SK-N-SH treated with all-trans-retinoic acid at 6 μM for 48 hours (cell line): ENCODE measurements around the gene AGAP2.

Experiments
- ATAC-seq: fragments of 200-7000 bp; cut with Tn5 transposase; 3 replicates; pipeline ENCODE4 v1.9.1; 2020; ENCODE audit warnings: mild to moderate bottlenecking, moderate library complexity
- ARNTL ChIP-seq: fragments of 450-650 bp; formaldehyde crosslinking; IDR thresholded peaks from 2 replicates; pipeline ENCODE4 v1.5.0; 2020; ENCODE audit warnings: low read depth, mild to moderate bottlenecking, moderate library complexity, borderline replicate concordance
- BACH2 ChIP-seq: fragments of 250-450 bp; sonication (Bioruptor Pico); IDR thresholded peaks from 2 replicates; pipeline ENCODE4 v1.9.0; 2021; ENCODE audit warnings: mild to moderate bottlenecking, borderline replicate concordance
- CSDC2 ChIP-seq: fragments of 250-450 bp; sonication (Bioruptor Pico); IDR thresholded peaks from 2 replicates; pipeline ENCODE4 v1.5.0; 2020; ENCODE audit warnings: mild to moderate bottlenecking, moderate library complexity
- ESRRG ChIP-seq: fragments of 250-450 bp; sonication (Bioruptor Pico); IDR thresholded peaks from 2 replicates; pipeline ENCODE4 v1.6.1; 2021; ENCODE audit warnings: mild to moderate bottlenecking
- GLIS3 ChIP-seq: fragments of 250-450 bp; sonication (Bioruptor Pico); IDR thresholded peaks from 2 replicates; pipeline ENCODE4 v1.5.0; 2020; ENCODE audit warnings: mild to moderate bottlenecking, moderate library complexity
- ISL1 ChIP-seq: fragments of 250-450 bp; sonication (Bioruptor Pico); IDR thresholded peaks from 2 replicates; pipeline ENCODE4 v2.1.2; 2022; ENCODE audit warnings: mild to moderate bottlenecking, moderate library complexity
- OSR1 ChIP-seq: fragments of 250-450 bp; sonication (Bioruptor Pico); IDR thresholded peaks from 2 replicates; pipeline ENCODE4 v1.8.0; 2022; ENCODE audit warnings: moderate library complexity, mild to moderate bottlenecking, inconsistent platforms
- PPARA ChIP-seq: fragments of 250-450 bp; sonication (Bioruptor Pico); IDR thresholded peaks from 2 replicates; pipeline ENCODE4 v1.5.0; 2020; ENCODE audit warnings: mild to moderate bottlenecking, borderline replicate concordance
- RARB ChIP-seq: fragments of 250-450 bp; sonication (Bioruptor Pico); IDR thresholded peaks from 2 replicates; pipeline ENCODE4 v1.8.0; 2021; ENCODE audit warnings: mild to moderate bottlenecking, moderate library complexity
- SNAI2 ChIP-seq: fragments of 250-450 bp; sonication (Bioruptor Pico); IDR thresholded peaks from 2 replicates; pipeline ENCODE4 v1.5.0; 2020; ENCODE audit warnings: mild to moderate bottlenecking, moderate library complexity
- TCF4 ChIP-seq: fragments of 250-450 bp; sonication (Bioruptor Pico); IDR thresholded peaks from 2 replicates; pipeline ENCODE4 v1.8.0; 2021; ENCODE audit warnings: mild to moderate bottlenecking, moderate library complexity, borderline replicate concordance
- TOX ChIP-seq: fragments of 250-450 bp; sonication (Bioruptor Pico); IDR thresholded peaks from 2 replicates; pipeline ENCODE4 v1.8.0; 2021; ENCODE audit warnings: mild to moderate bottlenecking, moderate library complexity, borderline replicate concordance
- ZC3H10 ChIP-seq: fragments of 250-450 bp; sonication (Bioruptor Pico); IDR thresholded peaks from 2 replicates; pipeline ENCODE4 v1.5.1; 2021; ENCODE audit warnings: mild to moderate bottlenecking, moderate library complexity
- ZFP3 ChIP-seq: fragments of 250-450 bp; sonication (Bioruptor Pico); IDR thresholded peaks from 2 replicates; pipeline ENCODE4 v1.5.0; 2020; ENCODE audit warnings: mild to moderate bottlenecking, moderate library complexity
- ZFP30 ChIP-seq: fragments of 450-650 bp; formaldehyde crosslinking; IDR thresholded peaks from 2 replicates; pipeline ENCODE4 v1.5.0; 2022; ENCODE audit warnings: mild to moderate bottlenecking, moderate library complexity
- ZNF565 ChIP-seq: fragments of 450-650 bp; formaldehyde crosslinking; conservative IDR thresholded peaks from 2 replicates; pipeline ENCODE4 v1.5.0; 2020; ENCODE audit warnings: low read depth, mild to moderate bottlenecking, moderate library complexity
- ZNF70 ChIP-seq: fragments of 450-650 bp; formaldehyde crosslinking; IDR thresholded peaks from 2 replicates; pipeline ENCODE4 v1.5.0; 2020; ENCODE audit warnings: mild to moderate bottlenecking, moderate library complexity
- ZNF8 ChIP-seq: fragments of 450-650 bp; formaldehyde crosslinking; IDR thresholded peaks from 2 replicates; pipeline ENCODE4 v1.5.0; 2020; ENCODE audit warnings: mild to moderate bottlenecking, moderate library complexity
- TF ChIP-seq, protein P1 (sequence below): fragments of 250-450 bp; sonication (Bioruptor Pico); IDR thresholded peaks from 2 replicates; pipeline ENCODE4 v1.8.0; 2021; ENCODE audit warnings: low read depth, mild to moderate bottlenecking, moderate library complexity, borderline replicate concordance
- TF ChIP-seq, protein P2 (sequence below): fragments of 250-450 bp; sonication (Bioruptor Pico); IDR thresholded peaks from 2 replicates; pipeline ENCODE4 v1.8.0; 2020; ENCODE audit warnings: mild to moderate bottlenecking, moderate library complexity, borderline replicate concordance
- TF ChIP-seq, protein P3 (sequence below): fragments of 250-450 bp; sonication (Bioruptor Pico); IDR thresholded peaks from 2 replicates; pipeline ENCODE4 v1.5.0; 2020; ENCODE audit warnings: mild to moderate bottlenecking, moderate library complexity
- TF ChIP-seq, protein P4 (sequence below): fragments of 250-450 bp; sonication (Bioruptor Pico); IDR thresholded peaks from 2 replicates; pipeline ENCODE4 v1.5.1; 2021; ENCODE audit warnings: mild to moderate bottlenecking, moderate library complexity
- TF ChIP-seq, protein P5 (sequence below): fragments of 250-450 bp; sonication (Bioruptor Pico); IDR thresholded peaks from 2 replicates; pipeline ENCODE4 v1.5.1; 2020; ENCODE audit warnings: low read depth, mild to moderate bottlenecking, moderate library complexity

AGAP2 gene

DNA sequence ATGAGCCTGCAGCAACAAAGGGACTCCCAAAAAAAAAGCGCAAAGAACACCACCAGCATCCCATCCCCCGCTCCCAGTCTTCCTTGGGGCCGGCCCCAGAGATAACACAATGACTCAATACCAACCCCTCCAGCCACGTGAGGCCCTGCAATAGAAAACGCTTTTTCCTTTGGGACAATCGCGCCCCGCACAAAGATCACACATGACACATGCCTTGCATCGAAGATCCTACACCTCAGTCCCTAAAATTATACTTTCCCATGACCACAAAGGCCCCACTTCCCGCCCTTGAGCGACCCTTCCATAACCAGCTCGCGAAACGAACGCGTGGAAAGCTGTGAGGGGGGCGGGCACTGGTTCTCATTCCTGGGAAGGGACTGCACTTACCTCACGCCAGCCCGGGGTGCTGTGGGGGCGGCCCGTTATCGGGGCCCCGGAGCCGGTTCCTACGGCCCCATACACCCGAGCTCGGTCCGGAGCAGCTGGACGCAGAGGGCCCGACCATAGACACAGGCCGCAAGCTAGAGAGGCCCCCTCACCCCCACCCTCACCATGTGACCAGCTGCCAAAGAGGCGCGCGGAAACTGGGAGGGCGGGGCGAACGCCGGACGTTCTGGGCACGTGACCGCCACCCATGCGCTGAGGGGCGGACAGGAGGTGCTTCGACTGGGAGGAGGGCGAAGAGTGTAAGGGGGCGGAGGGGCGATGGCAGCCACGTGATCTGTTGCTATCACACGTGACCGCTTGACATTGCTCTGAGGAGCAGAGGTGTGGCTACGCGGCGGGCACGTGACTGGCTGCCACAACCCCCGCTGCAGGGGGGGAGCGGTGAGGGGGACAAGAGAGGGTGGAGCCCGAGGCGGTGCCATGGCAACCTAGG lies 13.5 kb upstream of the AGAP2 start, which contains the start of gene CDK4:
CDK4 (minus strand) TSS at position 523 of the 880 bp plus-strand sequence. CDS start 593 bp downstream, outside the sequence.
- no peak for TF ChIP-seq SNAI2 (CRISPR knock-in tag)
- peak; percentile 61; the same call in 1 of the 2 replicates for TF ChIP-seq CSDC2 (CRISPR knock-in tag)
- TF ChIP-seq, protein P1, sequence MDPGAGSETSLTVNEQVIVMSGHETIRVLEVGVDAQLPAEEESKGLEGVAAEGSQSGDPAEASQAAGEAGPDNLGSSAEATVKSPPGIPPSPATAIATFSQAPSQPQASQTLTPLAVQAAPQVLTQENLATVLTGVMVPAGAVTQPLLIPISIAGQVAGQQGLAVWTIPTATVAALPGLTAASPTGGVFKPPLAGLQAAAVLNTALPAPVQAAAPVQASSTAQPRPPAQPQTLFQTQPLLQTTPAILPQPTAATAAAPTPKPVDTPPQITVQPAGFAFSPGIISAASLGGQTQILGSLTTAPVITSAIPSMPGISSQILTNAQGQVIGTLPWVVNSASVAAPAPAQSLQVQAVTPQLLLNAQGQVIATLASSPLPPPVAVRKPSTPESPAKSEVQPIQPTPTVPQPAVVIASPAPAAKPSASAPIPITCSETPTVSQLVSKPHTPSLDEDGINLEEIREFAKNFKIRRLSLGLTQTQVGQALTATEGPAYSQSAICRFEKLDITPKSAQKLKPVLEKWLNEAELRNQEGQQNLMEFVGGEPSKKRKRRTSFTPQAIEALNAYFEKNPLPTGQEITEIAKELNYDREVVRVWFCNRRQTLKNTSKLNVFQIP (CRISPR knock-in tag) = no peak
- no peak for TF ChIP-seq GLIS3 (CRISPR knock-in tag)
- no peak for TF ChIP-seq PPARA (CRISPR knock-in tag)
- TF ChIP-seq, protein P2, sequence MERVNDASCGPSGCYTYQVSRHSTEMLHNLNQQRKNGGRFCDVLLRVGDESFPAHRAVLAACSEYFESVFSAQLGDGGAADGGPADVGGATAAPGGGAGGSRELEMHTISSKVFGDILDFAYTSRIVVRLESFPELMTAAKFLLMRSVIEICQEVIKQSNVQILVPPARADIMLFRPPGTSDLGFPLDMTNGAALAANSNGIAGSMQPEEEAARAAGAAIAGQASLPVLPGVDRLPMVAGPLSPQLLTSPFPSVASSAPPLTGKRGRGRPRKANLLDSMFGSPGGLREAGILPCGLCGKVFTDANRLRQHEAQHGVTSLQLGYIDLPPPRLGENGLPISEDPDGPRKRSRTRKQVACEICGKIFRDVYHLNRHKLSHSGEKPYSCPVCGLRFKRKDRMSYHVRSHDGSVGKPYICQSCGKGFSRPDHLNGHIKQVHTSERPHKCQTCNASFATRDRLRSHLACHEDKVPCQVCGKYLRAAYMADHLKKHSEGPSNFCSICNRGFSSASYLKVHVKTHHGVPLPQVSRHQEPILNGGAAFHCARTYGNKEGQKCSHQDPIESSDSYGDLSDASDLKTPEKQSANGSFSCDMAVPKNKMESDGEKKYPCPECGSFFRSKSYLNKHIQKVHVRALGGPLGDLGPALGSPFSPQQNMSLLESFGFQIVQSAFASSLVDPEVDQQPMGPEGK = peak; percentile 68
- no peak for TF ChIP-seq TOX (CRISPR knock-in tag)
- no peak for TF ChIP-seq ZNF565 (CRISPR knock-in tag)
- TF ChIP-seq TCF4 (CRISPR knock-in tag) = no peak
- TF ChIP-seq BACH2 (CRISPR knock-in tag) = no peak
- peak; percentile 6; the same call in 1 of the 2 replicates for TF ChIP-seq ZFP3 (CRISPR knock-in tag)
- TF ChIP-seq ZNF8 (CRISPR knock-in tag) = no peak
- TF ChIP-seq OSR1 = no peak
- TF ChIP-seq, protein P3, sequence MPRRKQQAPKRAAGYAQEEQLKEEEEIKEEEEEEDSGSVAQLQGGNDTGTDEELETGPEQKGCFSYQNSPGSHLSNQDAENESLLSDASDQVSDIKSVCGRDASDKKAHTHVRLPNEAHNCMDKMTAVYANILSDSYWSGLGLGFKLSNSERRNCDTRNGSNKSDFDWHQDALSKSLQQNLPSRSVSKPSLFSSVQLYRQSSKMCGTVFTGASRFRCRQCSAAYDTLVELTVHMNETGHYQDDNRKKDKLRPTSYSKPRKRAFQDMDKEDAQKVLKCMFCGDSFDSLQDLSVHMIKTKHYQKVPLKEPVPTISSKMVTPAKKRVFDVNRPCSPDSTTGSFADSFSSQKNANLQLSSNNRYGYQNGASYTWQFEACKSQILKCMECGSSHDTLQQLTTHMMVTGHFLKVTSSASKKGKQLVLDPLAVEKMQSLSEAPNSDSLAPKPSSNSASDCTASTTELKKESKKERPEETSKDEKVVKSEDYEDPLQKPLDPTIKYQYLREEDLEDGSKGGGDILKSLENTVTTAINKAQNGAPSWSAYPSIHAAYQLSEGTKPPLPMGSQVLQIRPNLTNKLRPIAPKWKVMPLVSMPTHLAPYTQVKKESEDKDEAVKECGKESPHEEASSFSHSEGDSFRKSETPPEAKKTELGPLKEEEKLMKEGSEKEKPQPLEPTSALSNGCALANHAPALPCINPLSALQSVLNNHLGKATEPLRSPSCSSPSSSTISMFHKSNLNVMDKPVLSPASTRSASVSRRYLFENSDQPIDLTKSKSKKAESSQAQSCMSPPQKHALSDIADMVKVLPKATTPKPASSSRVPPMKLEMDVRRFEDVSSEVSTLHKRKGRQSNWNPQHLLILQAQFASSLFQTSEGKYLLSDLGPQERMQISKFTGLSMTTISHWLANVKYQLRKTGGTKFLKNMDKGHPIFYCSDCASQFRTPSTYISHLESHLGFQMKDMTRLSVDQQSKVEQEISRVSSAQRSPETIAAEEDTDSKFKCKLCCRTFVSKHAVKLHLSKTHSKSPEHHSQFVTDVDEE (CRISPR knock-in tag) = no peak
- TF ChIP-seq, protein P4, sequence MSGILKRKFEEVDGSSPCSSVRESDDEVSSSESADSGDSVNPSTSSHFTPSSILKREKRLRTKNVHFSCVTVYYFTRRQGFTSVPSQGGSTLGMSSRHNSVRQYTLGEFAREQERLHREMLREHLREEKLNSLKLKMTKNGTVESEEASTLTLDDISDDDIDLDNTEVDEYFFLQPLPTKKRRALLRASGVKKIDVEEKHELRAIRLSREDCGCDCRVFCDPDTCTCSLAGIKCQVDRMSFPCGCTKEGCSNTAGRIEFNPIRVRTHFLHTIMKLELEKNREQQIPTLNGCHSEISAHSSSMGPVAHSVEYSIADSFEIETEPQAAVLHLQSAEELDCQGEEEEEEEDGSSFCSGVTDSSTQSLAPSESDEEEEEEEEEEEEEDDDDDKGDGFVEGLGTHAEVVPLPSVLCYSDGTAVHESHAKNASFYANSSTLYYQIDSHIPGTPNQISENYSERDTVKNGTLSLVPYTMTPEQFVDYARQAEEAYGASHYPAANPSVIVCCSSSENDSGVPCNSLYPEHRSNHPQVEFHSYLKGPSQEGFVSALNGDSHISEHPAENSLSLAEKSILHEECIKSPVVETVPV (CRISPR knock-in tag) = no peak
- TF ChIP-seq, protein P5, sequence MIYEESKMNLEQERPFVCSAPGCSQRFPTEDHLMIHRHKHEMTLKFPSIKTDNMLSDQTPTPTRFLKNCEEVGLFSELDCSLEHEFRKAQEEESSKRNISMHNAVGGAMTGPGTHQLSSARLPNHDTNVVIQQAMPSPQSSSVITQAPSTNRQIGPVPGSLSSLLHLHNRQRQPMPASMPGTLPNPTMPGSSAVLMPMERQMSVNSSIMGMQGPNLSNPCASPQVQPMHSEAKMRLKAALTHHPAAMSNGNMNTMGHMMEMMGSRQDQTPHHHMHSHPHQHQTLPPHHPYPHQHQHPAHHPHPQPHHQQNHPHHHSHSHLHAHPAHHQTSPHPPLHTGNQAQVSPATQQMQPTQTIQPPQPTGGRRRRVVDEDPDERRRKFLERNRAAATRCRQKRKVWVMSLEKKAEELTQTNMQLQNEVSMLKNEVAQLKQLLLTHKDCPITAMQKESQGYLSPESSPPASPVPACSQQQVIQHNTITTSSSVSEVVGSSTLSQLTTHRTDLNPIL (CRISPR knock-in tag) = no peak
- no peak for TF ChIP-seq ZC3H10 (CRISPR knock-in tag)
- TF ChIP-seq ISL1 = no peak
- TF ChIP-seq ARNTL (CRISPR knock-in tag) = peak; percentile 96
- TF ChIP-seq ZFP30 = no peak
- no peak for TF ChIP-seq ZNF70 (CRISPR knock-in tag)
- no peak for TF ChIP-seq ESRRG
- no peak for TF ChIP-seq RARB (CRISPR knock-in tag)
- ATAC-seq = peak; percentile 86

DNA sequence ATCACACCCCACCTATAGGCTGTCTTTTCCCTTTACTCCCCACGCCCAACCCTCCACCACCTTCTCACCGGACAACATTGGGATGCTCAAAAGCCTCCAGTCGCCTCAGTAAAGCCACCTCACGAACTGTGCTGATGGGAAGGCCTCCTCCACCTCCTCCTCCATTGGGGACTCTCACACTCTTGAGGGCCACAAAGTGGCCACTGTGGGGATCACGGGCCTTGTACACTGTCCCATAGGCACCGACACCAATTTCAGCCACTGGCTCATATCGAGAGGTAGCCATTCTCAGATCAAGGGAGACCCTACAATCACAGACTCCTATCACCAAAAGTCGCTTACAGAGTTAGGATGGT lies 12.9 kb upstream of the AGAP2 start:
- TF ChIP-seq RARB (CRISPR knock-in tag) (no peak), ZFP3 (CRISPR knock-in tag) (no peak), GLIS3 (CRISPR knock-in tag) (no peak), ZNF70 (CRISPR knock-in tag) (no peak), TCF4 (CRISPR knock-in tag) (no peak), OSR1 (no peak), TOX (CRISPR knock-in tag) (no peak)
- TF ChIP-seq, protein P1 (CRISPR knock-in tag) = no peak
- TF ChIP-seq, protein P4 (CRISPR knock-in tag) = no peak
- ATAC-seq = no peak; the same call in 2 of the 3 replicates
